GM18499 (cell line): ENCODE measurements around the gene NTN5.

ENCODE experiments used
- ATAC-seq: cut with Tn5 transposase; IDR thresholded peaks from one replicate; pipeline ENCODE4 v1.9.1; 2021; ENCODE audit warnings: moderate number of reproducible peaks; ENCODE audit not compliant: insufficient read depth, unreplicated experiment

NTN5 gene

DNA sequence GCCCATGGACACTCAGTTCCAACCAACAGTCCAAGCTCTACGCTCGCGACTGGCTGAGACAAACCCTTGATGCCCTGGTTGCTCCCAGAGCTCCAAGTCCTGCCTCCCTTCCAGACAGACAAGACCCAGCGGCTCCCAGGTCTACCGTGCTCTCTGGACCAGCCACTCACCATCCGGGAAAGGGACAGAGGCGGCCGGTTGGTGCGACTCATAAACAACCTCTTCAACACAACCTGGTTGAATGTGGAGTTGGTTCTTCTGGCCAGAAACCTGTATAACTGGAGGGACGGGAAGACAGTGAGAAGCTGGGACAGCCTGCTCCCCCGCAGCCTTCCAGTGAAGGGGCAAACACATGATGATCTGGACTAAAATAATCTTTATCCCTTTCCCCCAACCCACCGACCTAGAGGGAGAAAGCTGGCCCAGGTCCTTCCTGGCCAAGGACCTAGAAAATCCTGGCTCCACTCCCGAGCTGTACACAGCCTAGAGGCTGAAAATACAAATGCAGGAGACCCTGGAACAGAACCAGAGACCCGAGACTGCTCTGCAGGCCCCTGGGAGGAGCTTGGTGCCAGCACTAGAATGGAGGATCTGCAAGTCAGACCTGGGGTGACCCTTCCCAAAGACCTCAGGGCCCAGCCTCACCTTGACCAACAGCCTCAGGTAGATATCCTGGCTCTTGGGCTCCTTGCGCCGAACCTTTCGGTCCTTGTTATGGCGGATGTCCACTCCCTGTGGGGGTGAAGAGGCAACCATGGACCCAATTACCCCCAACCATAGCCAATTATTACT, 55.5 kb downstream of the NTN5 start:
- no peak for ATAC-seq

DNA sequence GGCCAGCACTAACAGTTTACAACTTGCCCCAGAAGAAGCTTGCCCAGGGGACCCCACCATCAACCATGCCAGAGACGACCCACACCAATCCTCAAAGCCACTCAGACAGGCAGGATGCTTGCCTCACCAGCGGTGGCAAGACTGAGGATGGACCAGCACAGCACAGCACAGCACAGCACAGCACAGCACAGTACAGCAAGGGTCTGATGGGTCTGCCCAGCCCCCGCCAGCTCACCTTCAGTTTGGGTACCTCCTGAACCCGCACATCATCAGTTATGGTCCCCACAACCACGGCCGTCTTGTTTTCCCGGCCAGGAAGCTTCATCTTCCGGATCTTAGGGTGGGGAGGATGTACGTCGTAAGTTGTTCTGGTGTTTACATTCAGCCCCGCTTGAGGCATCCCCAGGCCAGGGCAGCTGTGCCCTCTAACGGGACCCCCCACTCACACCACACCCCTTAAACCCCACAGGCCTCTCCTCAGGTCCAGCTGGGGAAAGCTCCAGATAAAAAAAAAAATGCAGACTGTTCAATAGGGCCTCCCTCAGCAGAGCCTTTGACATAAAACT, 56.2 kb downstream of the NTN5 start:
- no peak for ATAC-seq

GRCh38 chr19:48616041-48616436, 56.8 kb downstream of the NTN5 start:
- ATAC-seq, result no peak

DNA sequence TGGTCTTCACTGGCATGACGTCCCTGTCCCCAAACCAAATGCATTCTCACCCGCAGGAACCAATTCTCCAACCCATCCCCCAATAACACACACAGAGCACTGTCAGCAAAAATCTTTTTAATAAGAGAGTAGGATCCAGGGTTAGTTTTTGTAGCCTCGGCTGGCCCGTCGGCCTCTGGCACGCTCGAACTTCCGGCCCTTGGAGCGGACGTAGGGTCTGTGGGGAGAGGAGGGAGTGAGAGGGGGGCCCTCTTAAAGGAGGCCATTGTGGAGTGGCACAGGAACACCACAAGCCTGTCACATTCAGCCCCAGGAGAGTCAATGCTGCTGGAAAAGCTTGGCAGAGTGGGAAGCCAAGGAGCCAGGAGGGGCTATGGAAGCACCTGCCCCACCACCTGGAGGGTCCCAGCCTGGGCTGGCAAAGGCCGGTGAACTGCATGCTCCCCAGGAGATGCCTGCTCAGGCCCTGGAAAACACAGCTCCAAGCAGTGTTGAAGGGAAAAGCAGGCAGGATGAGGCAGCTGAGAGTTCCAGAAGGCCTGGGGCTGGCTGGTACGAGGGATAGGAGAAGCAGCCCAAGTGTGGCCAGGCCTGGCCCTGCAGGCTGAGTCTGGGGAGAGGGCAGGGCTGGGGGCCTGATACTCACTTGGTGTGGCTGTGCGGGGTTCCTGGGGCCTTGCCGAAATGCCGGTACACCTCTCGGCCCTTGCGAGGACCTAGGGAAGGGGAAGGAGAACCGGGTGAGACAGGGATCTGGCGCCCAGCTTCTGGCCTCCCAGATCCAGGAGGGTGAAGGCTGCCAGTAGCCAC, 57.4 kb downstream of the NTN5 start:
- ATAC-seq, result no peak

DNA sequence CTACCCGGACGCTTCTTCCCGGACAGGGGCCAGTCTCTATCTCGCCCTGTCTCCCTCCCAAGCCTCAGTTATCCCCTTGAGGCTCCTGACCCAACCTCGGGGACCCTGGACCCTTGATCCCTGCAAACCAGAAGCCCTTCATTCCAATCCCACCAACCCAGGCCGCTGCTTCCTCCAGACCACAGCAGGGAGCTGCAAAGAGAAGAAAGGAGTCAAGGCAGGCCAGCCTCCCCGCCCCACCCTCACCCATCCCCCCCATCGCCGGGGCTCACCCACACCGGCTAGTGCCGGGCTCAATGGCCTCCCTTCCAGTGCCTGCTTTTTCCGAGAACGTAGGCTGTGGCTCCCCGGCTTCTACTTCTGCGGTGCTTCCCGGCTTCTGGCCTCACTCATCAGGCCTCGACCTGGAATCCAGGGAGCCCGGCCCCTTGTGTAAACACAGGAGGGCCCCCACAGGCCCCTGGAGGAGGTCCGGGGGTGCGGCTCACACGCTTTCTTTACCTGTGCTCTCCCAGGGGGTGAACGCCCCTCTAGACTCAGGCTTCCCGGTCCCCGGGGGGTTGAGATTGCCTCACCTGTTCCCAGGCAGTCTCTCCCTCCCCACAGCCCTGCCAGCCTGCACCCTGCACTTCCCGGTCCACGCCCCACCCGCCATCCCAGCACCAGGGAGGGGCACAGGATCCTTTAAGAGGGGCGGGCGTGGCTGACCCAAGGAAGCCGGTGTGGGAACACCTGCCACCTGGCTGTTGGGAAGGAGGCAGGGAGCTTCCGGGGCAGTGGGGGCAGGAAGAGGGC, 58.2 kb downstream of the NTN5 start, which contains the start of gene FAM83E:
Gene FAM83E, minus strand, starts transcription at position 641 of the 795 bp plus-strand sequence. CDS start 1,704 bp downstream, outside the sequence.
- no peak for ATAC-seq

DNA sequence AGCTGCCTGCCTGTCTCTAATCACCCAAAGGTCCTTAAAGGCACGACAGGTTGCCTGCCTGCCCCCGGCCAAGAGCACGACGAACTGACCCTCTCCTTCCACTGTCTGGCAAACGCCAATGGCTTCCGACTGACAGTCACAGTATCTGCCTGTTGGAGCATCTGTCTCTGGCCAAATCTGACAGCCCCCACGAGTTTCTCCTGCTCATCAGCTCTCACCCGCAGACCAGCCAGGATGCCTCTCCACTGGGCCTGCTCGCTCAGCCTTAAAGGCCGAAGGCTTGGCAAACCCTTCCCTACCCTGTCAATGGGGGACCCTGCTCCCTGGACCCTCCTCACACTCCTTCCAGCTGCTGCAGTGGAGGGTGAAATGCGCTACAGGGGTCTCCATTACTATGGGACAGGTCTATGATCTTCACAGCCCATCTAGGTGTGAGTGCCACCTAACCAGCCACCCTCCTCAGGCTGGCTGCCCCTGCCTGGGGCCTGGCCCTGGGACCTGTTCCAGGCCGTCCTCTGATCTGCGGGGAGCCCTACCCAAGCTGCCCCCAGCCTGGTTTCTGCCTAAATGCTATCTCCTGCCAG, 58.9 kb downstream of the NTN5 start:
- no peak for ATAC-seq

DNA sequence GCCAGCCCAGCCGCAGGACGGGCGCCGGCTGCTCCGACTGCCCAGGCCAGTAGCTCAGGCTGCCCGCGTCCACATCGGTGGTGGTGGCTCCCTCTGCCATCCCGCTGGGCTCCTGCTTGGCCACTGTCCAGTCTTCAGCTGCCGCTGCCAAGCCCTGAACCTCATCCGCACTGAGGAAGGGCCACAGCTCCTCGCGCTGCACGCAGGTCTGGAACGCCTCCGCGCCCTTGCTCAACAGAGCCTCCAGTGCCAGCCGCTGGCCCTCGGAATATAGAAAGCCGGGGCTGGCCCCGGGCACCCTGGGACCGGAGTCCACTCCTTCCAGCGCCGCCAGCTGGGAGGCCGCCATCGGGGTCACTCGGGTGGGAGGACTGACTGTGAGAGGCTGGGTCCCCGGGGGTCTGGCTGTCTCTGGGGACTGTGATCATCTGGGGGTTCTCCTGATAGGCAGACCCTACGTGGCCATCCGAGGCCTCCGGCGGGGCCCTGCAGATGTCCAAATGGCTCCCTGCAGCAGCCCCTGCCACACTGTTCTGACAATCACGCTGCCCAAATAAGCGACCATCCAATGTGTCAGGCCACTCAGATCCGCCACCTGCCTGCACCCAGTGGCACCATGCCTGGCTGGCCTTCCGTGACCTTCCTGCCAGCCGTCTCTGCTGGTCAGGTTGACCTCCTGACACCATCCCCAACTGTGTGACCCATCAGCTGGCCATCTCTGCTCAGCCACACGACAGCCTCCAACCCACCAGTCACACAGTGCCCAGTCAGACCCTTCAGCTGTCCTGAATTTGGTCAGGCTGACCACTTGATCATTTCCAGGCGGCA, 59.6 kb downstream of the NTN5 start:
- no peak for ATAC-seq

GRCh38 chr19:48611872-48612271, 60.9 kb downstream of the NTN5 start:
- ATAC-seq, result no peak
